Glomerular visceral epithelial cell (primary cell): ENCODE data around the gene NRP2.

ENCODE experiments used
- DNase-seq: peaks from one replicate; pipeline ENCODE4 v3.0.0-alpha.2; 2016; ENCODE audit errors: extremely low spot score

The NRP2 gene

DNA sequence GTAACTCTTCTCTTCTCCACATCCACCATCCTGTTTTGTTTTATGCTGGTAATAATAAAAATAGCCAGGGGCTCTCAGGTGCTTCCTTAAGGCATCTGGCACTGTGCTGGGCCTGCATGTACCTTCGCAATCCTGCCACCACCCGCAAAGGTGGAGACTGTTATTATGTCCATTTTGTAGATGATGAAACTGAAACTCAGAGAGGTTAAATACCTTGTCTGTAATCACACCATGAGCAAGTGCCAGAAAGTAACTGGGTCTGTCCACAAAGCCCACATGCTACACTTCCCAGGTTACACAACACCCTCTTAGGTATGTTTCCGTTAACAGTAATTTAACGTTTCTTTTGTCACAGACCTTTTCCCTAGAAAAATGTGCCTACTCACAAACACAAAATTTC lies 27.0 kb downstream of the NRP2 start:
- no peak for DNase-seq

DNA sequence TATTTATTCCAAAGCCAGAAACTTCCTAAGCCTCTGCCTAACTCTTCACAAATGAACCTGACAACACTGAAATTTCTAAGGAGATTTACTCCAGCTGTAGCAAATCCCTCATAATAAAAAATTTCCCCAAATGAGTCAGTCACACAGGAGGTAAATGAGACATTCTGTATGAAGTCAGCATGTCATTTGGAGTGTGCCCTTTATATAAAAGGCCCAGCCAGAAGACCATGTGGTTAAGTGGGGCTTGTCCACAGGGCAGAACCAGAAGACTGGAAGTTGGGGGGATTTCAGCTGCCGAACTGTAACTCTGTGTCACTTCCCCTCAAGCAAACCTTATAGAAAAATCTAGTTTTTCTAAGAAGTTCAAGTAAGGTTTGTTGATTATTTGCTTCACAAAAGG lies 30.2 kb downstream of the NRP2 start:
- peak; percentile 93 for DNase-seq

DNA sequence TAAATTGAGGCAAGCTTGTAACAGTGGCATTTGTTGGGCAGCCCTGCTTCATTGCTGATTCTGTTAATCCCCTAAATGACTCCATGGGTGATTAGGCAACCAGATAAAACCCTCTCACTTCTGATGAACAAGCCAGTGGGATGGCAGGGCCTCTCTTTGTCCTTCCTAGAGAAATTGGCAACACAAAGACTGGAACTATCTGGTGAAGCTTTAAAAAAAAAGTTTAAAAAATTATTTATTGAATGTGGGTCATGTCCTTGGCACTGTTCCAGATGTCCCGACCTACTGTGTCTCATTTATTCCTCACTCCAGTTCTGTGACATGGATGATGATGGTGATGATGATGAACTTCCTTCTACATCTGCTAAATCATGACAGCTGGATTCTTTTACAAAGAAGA lies 30.8 kb downstream of the NRP2 start:
- DNase-seq = no peak

DNA sequence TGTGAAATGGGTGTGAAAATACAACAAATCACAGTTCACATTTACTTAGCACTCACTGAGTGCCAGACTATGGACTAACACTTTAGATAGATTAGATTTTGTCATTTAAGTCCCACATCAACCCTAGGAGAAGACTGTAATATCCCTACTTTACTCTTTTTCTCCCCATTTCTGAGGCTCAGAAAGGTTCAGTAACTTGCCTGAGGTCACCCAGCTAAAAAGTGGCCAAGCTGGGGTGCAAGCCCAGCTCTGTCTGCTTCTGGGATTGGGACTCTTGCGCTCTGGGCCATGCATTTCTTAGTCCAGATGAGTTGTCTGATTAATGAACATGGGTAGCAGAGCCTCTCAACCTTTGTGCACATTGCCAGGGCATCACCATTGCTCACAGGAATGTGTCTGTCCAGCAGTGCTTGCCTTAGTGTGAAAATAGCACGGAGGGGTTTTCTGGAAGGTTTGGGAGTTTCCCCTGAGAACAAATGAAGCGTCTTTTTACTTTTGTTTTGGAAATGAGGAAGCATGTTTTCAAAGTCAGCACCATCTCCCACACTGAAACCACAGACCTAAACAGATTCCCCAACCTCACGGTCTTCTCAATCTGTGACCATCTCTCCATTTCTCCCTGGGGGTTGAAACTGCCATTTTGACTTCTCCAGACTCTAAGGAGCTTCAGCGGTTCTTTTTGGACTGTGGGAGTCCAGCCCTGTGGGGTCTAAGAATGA lies 31.9 kb downstream of the NRP2 start:
- DNase-seq = peak; percentile 89

DNA sequence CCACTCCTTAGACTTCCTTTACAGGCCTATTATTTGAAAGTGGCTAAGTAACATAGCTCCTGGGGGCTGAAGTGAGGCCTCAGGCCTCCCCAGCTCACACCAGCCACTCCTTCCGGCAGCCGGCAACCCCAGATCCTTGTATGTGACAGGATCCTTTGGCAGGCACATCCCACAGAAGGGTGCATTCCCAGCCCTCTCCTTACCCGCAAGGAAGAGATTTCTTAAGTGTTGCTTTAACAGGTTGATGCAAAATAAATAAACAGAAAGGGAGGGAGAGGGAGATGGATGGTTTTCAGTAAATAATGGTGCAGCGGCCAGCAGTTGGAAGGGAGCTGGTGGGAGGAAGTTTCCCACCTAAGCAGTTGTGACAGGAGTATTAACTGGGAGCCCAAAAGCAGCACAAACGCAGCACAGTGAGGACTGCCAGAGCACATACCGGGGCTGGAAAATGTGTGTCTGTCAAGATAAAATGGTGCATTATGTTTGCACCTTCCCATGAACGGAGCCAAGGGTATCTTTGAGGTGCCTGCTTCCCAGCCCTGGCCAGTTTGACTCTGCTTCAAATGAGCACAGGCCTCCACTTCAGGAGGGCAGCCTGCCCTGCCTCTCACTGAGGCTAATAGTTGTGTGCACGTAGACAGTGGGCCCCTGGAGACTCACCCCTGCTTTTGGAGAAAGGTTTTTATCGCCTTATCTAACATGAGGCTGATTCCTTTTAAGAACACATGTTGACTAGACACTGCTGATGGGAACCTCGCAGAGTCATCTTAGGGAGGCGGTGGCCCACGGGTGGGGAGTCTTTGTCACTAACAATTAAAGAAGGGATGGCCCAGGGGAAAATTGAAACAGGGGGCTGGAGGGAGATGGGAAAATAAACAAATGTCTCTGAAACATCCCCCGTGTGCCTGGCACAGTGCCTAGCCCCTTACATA lies 32.8 kb downstream of the NRP2 start:
- no peak for DNase-seq

DNA sequence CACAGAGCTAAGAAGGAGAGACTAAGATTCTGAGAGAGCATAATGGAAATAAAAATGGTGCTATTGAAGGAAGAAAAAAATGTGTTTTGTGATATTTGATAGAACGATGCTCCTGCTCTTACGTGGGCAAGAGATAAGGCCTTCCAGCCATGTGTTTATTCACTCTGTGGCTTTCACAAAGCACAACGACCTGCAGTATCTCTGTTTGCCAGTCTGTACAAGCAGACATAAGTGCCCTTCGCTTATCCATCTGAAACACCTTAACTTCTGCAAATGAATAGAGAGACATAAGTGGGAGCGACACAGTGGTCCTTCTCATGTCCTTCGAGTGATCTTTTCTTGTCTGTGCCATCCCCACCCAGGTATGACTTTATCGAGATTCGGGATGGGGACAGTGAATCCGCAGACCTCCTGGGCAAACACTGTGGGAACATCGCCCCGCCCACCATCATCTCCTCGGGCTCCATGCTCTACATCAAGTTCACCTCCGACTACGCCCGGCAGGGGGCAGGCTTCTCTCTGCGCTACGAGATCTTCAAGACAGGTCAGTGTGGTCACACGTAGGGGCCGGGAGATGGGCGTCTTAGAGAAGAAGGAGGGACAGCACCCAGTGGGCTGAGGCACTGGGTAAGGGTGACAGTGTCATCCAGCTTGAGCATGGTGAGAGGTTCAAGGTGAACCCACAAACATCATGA lies 33.7 kb downstream of the NRP2 start:
- no peak for DNase-seq

DNA sequence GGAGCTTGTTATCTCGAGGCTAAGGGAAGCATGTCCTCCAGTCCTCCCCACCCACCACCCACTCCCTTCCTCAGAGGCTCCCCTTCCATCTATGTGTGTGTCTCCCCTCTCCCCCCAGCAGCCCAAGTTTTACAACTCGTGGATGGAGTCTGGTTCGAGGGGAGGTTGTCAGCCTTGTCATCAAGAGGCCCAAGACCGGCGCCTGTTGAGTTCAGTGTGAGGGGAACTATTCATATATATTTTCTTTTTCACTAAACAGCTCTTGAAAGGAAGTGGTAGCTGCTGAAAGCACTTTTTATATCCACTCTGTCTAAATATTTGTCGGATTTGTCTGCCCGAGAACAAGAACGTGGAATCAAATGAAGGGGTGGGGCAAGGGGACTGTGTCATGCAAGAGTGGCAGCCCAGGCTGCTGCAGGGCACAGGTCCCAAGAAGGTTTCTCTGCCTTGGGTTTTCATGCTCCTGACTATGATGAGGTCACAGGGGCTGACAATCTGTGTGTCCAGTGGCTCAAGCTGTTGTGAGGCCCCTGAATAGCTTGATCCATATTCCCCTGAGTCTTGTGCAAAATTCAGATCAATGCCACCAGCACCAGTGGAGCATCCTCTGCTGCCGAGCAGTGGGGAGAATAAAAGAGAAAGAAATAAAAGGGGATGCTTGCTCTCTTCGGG lies 35.0 kb downstream of the NRP2 start:
- DNase-seq = no peak

DNA sequence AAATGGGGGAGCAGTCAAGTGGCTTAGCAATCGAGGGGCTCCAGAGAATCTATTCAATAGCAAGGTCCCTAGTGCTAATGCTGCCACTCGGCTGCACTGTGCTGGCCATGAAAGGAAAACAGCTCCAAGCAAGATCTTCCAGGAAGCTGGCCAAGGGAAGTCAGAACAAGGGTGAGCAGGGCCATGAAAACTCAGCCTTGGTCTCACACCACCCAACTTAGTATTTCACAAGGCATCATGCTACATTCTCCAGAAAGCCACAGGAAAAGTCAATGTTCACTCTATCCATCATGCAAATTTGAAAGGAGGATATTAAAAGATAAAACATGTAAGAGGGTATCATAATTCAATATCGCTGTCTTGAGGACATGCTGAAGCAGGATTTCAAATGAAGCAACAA lies 35.7 kb downstream of the NRP2 start:
- no peak for DNase-seq

DNA sequence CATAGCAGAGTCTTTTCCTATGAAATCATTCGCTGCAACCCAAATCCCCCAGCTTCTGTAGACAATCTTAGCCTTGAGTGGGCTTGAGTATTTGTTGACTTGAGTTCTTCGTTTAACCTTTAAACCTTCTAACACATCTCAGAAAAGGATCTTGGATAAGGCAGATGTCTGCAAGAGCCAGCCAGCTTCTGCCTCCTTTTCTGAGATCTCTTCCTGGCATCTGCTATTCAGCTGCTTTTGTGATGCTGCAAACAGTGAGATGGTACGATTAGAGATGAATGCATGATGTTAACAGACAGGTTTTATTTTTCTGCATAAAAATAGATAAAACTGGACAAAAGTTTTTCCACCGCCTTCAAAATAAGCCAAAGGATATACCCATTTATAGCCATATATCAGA lies 37.5 kb downstream of the NRP2 start:
- no peak for DNase-seq

DNA sequence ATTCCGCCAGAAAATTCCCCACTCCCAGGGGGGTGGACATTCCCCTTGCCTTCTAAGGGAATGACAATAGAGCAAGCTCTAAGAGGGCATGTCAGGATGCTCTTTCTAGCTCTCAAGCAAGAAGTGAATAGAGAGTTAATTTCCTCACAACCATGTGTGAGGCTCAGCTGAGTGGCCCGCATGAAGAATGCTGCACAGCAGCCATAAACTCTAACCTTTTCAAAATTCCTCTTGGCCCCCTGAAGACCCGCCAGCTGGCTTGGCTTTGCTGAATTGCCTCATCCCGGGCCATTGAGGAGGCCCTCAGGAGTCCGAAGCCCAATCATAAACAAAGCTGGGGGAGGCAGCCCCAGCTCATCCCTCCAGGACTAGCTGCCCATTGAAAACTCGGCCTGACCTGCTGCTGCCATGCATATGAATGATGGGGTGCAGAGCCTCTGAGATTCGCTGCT lies 38.2 kb downstream of the NRP2 start:
- no peak for DNase-seq

DNA sequence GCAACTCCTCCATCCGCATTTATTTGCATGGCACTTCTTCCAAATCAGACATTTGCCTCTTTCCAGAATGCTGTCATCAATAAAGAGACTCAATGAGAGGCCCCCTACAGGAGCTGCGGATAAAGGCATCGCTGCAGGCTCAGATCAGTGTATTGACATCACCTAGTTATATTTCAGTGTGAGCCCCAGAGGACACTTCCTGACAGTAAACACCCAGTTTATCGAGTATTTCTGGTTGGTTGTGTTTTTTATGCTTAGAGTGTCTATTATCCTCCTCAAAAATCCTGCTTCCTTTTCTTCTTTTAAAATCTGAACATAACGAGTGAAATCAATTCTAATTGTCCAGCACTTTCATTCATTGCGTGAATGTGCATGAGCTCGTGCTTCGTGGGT lies 38.8 kb downstream of the NRP2 start:
- DNase-seq = no peak

DNA sequence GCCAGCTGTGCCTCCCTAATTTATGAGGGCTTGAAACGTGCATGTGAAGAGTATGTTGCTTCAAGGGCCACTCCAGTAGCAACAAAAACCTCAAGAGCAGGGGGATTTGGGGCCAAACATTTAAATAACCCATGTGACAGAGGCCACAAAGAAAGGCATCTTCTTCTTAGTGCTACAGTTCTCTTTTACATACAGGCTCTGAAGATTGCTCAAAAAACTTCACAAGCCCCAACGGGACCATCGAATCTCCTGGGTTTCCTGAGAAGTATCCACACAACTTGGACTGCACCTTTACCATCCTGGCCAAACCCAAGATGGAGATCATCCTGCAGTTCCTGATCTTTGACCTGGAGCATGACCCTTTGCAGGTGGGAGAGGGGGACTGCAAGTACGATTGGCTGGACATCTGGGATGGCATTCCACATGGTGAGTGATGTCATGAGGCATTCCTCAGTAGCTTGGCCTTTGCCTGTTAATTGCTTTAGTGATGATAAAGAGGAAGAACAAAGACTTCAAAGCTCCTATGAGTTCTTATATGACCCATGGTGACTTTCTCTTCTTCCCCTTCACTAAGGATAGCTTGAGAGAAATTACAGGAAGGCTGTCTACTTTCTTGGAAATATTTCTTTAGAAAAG lies 40.1 kb downstream of the NRP2 start:
- DNase-seq = no peak

DNA sequence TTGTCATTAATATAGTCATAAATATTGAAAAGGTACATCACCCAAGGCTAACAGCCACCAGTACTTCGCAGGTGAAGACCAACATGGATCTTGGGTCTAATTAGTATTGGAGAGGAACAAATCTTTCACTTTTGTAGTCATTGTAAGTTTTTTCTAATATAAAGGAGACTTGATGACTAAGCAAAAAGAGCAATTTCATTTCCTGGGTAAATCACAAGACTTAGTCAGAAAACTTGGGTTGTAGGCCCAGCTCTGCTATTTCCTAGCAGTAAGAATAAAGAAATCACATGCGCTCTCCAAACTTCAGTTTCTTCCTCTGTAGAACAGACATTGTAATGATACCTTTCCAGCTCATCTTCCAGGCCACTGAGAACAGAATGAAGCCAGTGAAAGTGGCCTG lies 40.9 kb downstream of the NRP2 start:
- DNase-seq = no peak

DNA sequence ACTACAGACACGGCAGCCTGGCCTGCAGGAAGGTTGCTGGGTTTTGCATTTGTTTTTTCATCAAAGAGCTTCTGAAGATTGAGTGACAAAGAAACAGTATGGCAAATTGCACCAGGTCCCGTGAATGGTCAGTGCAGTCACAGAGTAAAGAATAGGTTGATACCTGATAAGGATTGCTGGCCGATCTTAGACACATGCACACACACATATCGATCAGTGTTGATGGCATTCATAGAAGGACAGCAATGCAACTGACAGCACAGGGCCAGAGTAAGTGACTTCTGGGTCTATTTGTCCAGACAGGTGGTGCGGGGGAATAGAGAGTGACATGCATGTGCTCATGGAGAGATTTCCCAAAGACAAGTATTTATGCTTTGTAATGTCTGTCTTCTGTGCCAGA lies 42.8 kb downstream of the NRP2 start:
- no peak for DNase-seq

DNA sequence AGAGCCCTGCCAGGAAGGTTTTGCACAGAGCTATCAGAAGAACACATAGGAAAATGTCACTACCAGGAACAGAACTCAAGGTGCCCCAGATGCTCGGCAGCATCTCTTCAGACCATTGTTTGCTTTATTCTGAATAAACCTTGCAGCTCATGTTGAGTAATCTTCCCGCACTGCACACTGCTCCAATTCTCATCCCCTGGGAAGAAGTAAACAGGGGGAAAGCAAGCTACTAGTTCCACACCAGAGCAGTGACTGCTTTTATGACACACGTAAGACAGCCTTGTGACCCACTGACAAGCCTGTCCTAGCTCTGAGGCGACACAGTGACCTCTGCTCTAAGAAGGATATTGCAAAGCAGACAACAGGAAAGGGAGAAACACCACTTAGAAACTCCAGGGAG lies 44.2 kb downstream of the NRP2 start:
- DNase-seq = no peak

DNA sequence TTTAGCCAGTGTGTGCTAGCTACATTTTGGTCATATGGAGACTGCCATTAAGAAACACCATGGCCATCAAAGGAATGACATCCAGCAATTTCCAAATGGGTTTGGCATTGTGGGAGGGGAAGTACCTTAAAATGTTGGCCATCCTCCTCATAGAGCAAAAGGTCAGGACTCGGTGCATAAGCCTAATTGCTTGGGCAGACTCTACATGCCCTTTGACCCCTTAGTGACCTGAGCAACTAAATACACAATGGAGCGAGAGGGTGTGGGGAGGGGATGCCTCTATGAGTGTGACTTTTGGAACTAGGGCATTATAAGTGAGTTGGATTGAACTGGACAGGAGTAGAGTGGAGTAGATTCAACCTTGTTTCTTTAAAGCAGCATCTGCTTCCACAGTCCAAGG lies 44.9 kb downstream of the NRP2 start:
- DNase-seq = no peak

DNA sequence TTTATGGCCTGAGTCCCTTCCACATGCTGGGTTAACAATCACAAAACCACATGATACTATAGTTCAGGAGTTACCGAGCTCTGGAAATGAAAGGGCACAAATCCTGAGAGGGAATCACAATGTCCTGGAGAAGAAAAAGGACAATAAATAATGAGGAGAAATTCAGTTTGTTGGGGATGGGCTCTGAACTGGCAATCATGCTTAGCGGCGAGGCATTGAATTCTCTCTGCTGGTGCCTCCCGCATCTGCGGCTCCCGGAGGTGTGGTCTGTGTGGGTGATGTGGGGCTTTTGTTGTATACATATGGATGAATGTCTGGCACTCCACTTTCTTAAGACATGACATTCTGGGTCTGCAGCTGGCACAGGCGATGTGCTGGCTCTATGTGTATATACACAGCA lies 46.1 kb downstream of the NRP2 start:
- no peak for DNase-seq

DNA sequence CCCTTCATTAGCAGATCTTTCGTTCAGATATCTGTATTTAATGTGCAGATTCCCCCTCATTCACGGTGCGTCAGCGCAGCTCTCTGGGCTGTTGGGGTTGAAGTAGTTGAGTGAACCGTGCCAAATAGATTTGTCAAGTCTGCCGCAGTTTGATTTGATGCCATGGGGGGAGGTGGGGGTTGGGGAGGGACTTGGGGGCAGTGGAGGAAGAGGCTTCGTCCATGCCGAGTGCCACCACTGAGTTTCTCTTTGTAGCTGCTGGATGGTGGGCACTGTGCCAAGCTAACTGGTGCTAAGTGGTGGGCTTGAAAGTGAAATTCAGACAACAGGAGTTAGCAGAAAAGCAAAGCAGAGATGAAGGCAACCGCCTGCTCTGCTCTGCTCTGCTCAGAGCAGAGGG lies 47.9 kb downstream of the NRP2 start:
- no peak for DNase-seq

DNA sequence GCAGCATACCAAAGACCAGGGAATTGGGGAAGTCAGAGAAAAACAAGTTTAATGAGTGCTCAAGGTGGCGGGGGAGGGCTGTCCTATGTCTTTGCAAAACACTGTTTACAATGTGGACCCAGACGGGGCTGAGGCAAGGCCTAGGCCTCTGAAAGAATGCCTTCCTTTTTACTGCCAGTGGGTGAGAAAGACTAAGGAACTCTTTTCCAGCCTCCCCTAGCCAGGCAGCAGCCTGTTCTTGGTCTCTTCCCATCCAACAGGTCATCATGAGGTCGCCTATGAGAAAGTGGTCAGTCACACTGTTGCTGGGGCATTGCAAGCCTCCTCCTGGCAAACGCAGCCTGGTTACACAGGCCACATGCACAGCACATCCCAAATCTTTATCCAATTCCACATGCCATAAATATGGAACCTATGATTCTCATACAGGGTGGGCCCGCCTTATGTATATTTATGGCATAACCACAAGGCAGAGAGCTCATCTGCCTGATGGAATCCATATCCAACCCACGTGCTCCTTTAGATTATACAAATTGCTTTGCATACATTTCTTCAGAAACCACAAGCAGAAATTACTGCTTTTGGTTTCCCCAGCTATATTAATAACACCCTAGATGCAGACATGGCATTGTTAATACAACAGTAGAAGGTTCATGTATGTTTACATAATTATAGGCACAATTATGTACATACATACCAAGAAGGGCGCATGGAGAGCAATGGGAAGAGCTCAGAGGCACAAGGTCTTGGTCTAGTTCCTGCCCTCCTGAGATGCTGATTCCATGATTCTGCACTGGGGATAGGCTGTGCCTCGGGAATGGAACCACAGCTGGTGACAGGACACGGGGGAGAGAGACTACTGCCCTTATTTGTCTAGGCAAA lies 48.6 kb downstream of the NRP2 start:
- peak; percentile 65 for DNase-seq

DNA sequence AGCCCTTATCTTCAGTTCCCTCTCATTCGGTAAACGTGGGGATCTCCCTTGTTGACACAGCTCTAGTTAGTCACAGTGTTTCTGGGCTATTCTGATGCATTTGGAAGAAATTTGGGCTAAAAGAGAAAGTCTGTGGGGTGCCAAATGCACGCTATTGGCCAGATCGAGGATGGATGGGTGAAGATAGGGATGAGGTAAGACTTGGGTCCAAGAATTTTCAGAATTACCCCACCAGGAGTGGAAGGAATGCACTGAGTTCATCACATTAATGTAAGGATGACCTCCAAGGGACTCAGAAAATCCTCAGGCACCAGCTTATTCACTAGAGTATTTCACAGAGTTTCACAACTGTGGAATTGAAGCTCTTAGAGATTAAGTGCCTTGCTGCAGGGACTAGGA lies 49.3 kb downstream of the NRP2 start:
- DNase-seq = peak; percentile 94

DNA sequence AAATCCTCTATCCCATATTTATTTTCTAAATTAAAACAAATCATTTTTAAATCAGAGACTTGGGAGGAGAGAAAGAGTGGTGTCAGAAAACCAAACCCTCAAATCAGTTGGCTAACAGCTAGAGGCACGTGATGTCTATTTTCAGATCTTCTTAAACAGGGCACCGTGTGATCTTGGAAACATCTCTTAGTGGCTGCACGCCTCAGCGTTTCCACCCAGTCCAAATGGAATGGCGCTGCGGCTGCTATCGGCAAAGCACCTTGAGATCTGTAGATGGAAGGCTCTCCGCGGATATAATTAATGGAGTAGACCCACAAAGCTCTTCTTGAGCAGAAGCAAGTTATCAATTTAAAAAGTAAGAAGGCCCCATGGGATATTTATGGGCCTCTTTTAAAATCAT lies 50.0 kb downstream of the NRP2 start:
- no peak for DNase-seq
